Esophagus muscularis mucosa (tissue), 4 donors: ENCODE data around the gene TRMT44. TPM values are rescaled to one million over a fixed set of nuclear protein-coding genes. Genes with fewer than 3 reads are reported as not detected.

Source experiments
- DNase-seq: peaks from one replicate; pipeline ENCODE4 v3.0.0-alpha.2; 2017; ENCODE audit errors: extremely low spot score
- H3K27ac ChIP-seq, 4 donors: fragments of 200-600 bp; sonication (generic); replicated peaks in 1 of 4; 1 replicate in 3 of 4; 2 replicates in 1 of 4; pipeline ENCODE4 v1.5.1; 2016 to 2019; ENCODE audit warnings: mild to moderate bottlenecking in 1 of 4
- H3K27me3 ChIP-seq, 4 donors: fragments of 200-600 bp; sonication (generic); one replicate each; pipeline versions ENCODE4 v1.5.1 to v1.6.0; 2016 to 2019
- H3K36me3 ChIP-seq, 4 donors: fragments of 200-600 bp; sonication (generic); one replicate each; pipeline ENCODE4 v1.5.1; 2016 to 2019
- H3K4me1 ChIP-seq, 4 donors: fragments of 200-600 bp; sonication (generic); one replicate each; pipeline ENCODE4 v1.5.1; 2016 to 2019
- H3K4me3 ChIP-seq, 4 donors: fragments of 200-600 bp; sonication (generic); 1 replicate in 2 of 4; 2 replicates in 2 of 4; pipeline ENCODE4 v1.5.1; 2016 to 2019; ENCODE audit warnings: mild to moderate bottlenecking in 4 of 4, moderate library complexity in 1 of 4
- H3K9me3 ChIP-seq, 4 donors: fragments of 200-600 bp; sonication (generic); 1 replicate in 3 of 4; 2 replicates in 1 of 4; pipeline ENCODE4 v1.5.1; 2016 to 2019
- CTCF ChIP-seq, 3 experiments: fragments of 200-600 bp in 2 of 3; fragments of 450-650 bp in 1 of 3; sonication (generic) in 2 of 3; IDR thresholded peaks; one replicate each; pipeline ENCODE4 v1.5.1; 2017 to 2019; ENCODE audit warnings: antibody characterized with exemption in 3 of 3, mild to moderate bottlenecking in 2 of 3, moderate library complexity in 1 of 3
- EP300 ChIP-seq: sonication (generic); formaldehyde crosslinking; IDR thresholded peaks from one replicate; pipeline ENCODE4 v1.6.1; 2017; ENCODE audit warnings: antibody characterized with exemption
- POLR2A ChIP-seq: fragments of 450-650 bp; IDR thresholded peaks from one replicate; pipeline ENCODE4 v1.6.1; 2017; ENCODE audit warnings: antibody characterized with exemption, moderate library complexity, mild to moderate bottlenecking, low read depth
- POLR2AphosphoS5 ChIP-seq, 2 donors: sonication (generic); formaldehyde crosslinking; IDR thresholded peaks; one replicate each; pipeline ENCODE4 v1.6.1; 2017; ENCODE audit warnings: antibody characterized with exemption in 2 of 2
- WGBS: methylation state at CpG from one replicate; pipeline ENCODE4 v1.1.5; 2018; 5-methylcytosine and 5-hydroxymethylcytosine counted together
- intact Hi-C: fragments of 100-400 bp; cut with DNase I; formaldehyde crosslinking; loops from one replicate; pipeline ENCODE4 v1.15.1; 2023
- total RNA-seq, 4 donors: library from RNA; depleted of rRNA; stranded (reverse); fragments of >200 nt; gene quantifications; one replicate each; pipeline versions ENCODE4 v1.1.0 to v1.2.1, GENCODE V29; 2016

The TRMT44 gene
- total RNA-seq, 4 donors from 2014 or later = 14.6 to 21.6 (median 19.4) TPM

DNA sequence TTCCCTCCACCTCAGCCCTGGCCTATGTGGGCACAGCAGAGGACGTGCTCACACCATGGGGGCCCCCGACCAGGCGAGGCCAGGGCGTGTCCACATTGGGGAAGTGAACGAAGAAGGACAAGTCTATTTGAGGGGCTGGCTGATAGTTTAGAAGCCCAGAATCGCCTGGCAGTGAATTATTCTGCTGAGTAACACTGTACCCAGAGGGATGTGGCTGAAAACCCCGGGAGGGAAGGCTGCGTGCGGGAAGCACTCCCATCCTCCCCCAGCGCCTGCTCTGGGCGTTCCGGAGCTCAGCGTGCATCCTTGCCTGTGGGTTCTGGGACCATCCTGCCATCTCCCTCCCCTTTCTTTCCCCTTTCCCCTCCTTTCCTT lies 66.6 kb downstream of the TRMT44 start:
- no peak for DNase-seq
- Histone ChIP-seq H3K4me3 (no peak overlapping the region), H3K4me1 (peaks cover 38 to 51% (median 44%) of the 10 kb centered on the region in 4 donors), H3K36me3 (no peaks in the 10 kb centered on the region), H3K27ac (peak overlapping the region; percentile 66 to 77 (median 72)), H3K27me3 (peaks cover 0 to 5% (median 0%) of the 10 kb centered on the region in 4 donors), H3K9me3 (no peaks in the 10 kb centered on the region)
- intact Hi-C loops = no loop called here
- TF ChIP-seq POLR2AphosphoS5 (IDR thresholded peaks at IDR 0.05) = no peak
- WGBS = 73% methylated on average over 12 of the region's 13 CpGs

DNA sequence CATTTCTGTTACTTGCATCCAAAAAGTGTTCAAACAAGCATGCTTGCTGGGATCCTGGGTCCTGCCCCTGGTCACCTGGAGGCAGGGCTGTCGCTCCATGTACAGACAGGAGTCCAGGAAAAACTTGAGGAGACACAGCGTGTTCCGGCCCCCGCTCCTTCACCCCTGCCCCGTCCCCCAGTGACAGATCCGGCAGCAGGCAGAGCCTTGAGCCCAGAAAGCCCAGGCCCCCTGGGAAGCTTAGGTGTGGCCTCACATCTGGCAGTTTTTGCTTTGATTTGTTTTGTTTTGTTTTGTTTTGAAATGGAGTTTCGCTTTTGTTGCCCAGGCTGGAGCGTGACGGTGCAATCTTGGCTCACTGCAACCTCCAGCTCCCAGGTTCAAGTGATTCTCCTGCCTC lies 67.0 kb downstream of the TRMT44 start:
- no peak overlapping the region for H3K4me3 ChIP-seq
- H3K27me3 ChIP-seq = peaks cover 0 to under 1% (median 0%) of the 10 kb centered on the region in 4 donors
- H3K9me3 ChIP-seq = no peaks in the 10 kb centered on the region
- H3K27ac ChIP-seq = peak overlapping the region; percentile 66 to 77 (median 72)
- no peaks in the 10 kb centered on the region for H3K36me3 ChIP-seq
- no peak for DNase-seq
- intact Hi-C loops = no loop called here
- H3K4me1 ChIP-seq = peaks cover 36 to 51% (median 41%) of the 10 kb centered on the region in 4 donors
- TF ChIP-seq EP300 = no peak
- no peak for TF ChIP-seq POLR2AphosphoS5 (IDR thresholded peaks at IDR 0.05)
- TF ChIP-seq POLR2A = no peak
- TF ChIP-seq CTCF (IDR thresholded peaks at IDR 0.05) = no peak
- 76% methylated on average over 9 of the region's 9 CpGs for WGBS

- intact Hi-C loops = no loop called here
- TF ChIP-seq POLR2A (no peak), EP300 (no peak), POLR2AphosphoS5 (IDR thresholded peaks at IDR 0.05) (no peak), CTCF (IDR thresholded peaks at IDR 0.05) (no peak)
- no peaks in the 10 kb centered on the region for H3K9me3 ChIP-seq
- H3K36me3 ChIP-seq = no peaks in the 10 kb centered on the region
- WGBS = 80% methylated on average over 4 of the region's 13 CpGs
- no peak overlapping the region for H3K27ac ChIP-seq
- no peak for DNase-seq
- H3K4me3 ChIP-seq = no peak overlapping the region
- no peaks in the 10 kb centered on the region for H3K27me3 ChIP-seq
- peaks cover 31 to 45% (median 36%) of the 10 kb centered on the region in 4 donors for H3K4me1 ChIP-seq
Measured at GRCh38 chr4:8508266-8508665, 67.7 kb downstream of the TRMT44 start.

DNA sequence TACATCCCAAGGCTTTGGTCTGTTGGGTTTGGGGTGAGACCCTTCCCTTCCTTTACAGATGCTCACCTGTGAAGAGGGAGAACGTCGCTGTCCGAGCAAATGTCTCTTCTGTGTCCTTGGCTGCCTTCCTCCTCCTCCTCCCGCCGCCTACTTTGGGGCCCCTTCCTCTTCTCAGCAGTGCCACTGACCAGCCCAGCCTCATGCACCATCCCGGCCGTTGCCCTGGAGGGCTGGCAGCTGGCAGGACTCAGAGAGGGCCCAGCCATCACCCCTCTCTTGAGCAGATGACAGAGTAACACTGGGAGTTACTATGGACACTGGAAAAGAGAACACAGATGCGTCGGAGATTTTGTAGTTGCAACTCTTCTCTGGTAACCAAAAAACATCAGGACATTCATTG lies 68.2 kb downstream of the TRMT44 start:
- TF ChIP-seq POLR2AphosphoS5 (IDR thresholded peaks at IDR 0.05) (no peak), CTCF (IDR thresholded peaks at IDR 0.05) (no peak), POLR2A (no peak), EP300 (no peak)
- 90% methylated on average over 9 of the region's 9 CpGs for WGBS
- Histone ChIP-seq H3K9me3 (no peaks in the 10 kb centered on the region), H3K27me3 (no peaks in the 10 kb centered on the region), H3K36me3 (no peaks in the 10 kb centered on the region), H3K4me1 (peaks cover 30 to 42% (median 33%) of the 10 kb centered on the region in 4 donors), H3K4me3 (no peak overlapping the region), H3K27ac (no peak overlapping the region)
- intact Hi-C loops = no loop called here
- no peak for DNase-seq

DNA sequence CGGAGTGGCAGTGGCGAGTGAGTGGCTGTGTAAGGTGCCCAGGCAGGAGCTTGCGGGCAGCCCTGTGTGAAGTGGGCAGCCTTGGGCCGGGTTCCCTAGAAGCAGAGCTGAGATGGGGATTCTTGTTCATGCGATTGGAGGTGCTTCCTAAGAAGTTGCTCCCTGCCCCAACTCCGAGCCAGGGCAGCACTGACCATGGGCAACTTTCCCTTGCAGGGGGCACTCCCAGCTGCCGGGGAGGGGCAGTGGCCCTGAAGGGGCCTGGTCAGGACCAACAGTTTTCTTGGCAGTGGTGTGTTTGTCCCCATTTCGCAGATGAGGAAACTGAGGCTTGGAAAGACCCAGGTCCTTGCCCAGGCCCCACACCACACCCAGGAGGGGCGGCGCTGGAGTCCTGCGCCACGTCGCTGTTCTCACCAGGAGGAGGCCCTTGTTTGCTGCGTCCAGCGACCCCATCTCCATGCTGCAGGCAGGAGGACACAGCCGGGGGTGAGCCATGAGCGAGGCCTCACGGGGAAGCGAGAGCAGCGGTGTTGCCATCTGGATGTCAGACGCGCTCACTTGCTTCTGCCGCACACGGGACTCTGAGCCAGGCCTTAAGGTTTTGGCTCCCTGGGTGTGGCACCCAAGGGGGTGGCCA lies 68.9 kb downstream of the TRMT44 start:
- TF ChIP-seq EP300 = no peak
- TF ChIP-seq CTCF (IDR thresholded peaks at IDR 0.05) = no peak
- no peak for TF ChIP-seq POLR2A
- TF ChIP-seq POLR2AphosphoS5 (IDR thresholded peaks at IDR 0.05) = no peak
- no peaks in the 10 kb centered on the region for H3K36me3 ChIP-seq
- intact Hi-C loops = no loop called here

More for the DNA sequence above, 68.9 kb downstream of the TRMT44 start:
- H3K27ac ChIP-seq = no peak overlapping the region
- H3K4me3 ChIP-seq = no peak overlapping the region
- H3K4me1 ChIP-seq = peaks cover 23 to 35% (median 26%) of the 10 kb centered on the region in 4 donors
- no peak for DNase-seq
- no peaks in the 10 kb centered on the region for H3K27me3 ChIP-seq
- WGBS = 96% methylated on average over 24 of the region's 24 CpGs
- no peaks in the 10 kb centered on the region for H3K9me3 ChIP-seq
